HepG2 (cell line): ENCODE data around the gene ACBD6. TPM values are rescaled to one million over a fixed set of nuclear protein-coding genes. Genes with fewer than 3 reads are reported as not detected.

ENCODE experiments used
- ATAC-seq: fragments of 200-7000 bp; cut with Tn5 transposase; 3 replicates; pipeline ENCODE4 v1.9.1; 2020; ENCODE audit warnings: mild to moderate bottlenecking, moderate library complexity
- BruUV-seq: library from RNA; stranded (reverse); fragments of 400-500 nt; replicated peaks from 2 replicates; lab custom pipeline; 2021; lab: Mats Ljungman, UMichigan
- CTCF ChIA-PET: fragments of 300-600 bp; formaldehyde crosslinking; extraction: SDS; loops from one replicate; lab custom pipeline; 2021; ENCODE audit warnings: low total read pairs, inconsistent platforms, low intra/inter-chr PET ratio; lab: Yijun Ruan, JAX
- POLR2A ChIA-PET: fragments of 350-600 bp; sonication (Branson Sonifier 250); formaldehyde crosslinking; loops from one replicate; lab custom pipeline; 2020; ENCODE audit warnings: antibody characterized with exemption, inconsistent platforms; lab: Yijun Ruan, JAX
- DNase-seq: peaks from one replicate; pipeline ENCODE4 v3.0.0-alpha.2; 2015; ENCODE audit warnings: low spot score
- FAIRE-seq: peaks from 3 replicates; lab custom pipeline; 2011; peaks lifted over from hg19 to GRCh38; lab: Jason Lieb, UNC
- H2AFZ ChIP-seq: one replicate; pipeline ENCODE4 v1.6.1; 2011; ENCODE audit warnings: low read length, inconsistent platforms
- H3K27ac ChIP-seq: fragments of 300-600 bp; 3 replicates; pipeline ENCODE4 v1.8.0; 2011; ENCODE audit warnings: mixed run types, mild to moderate bottlenecking, mixed read lengths, low read length, inconsistent platforms; ENCODE audit not compliant: insufficient read depth; ENCODE audit errors: extremely low read length
- H3K27me3 ChIP-seq, 2 experiments: fragments of 200-600 bp in 1 of 2; 2 replicates in 1 of 2; 3 replicates in 1 of 2; pipeline versions ENCODE4 v1.6.0 to v1.8.0; 2011; ENCODE audit warnings: low read length in 2 of 2, mild to moderate bottlenecking in 2 of 2, moderate library complexity in 2 of 2, inconsistent platforms in 1 of 2; ENCODE audit not compliant: insufficient read depth in 2 of 2, control insufficient read depth in 1 of 2
- H3K36me3 ChIP-seq, 2 experiments: fragments of 200-600 bp in 1 of 2; replicated peaks in 1 of 2; 2 replicates in 1 of 2; 3 replicates in 1 of 2; pipeline versions ENCODE4 v1.5.1 to v1.8.0; 2011; ENCODE audit warnings: low read length in 2 of 2, inconsistent platforms in 1 of 2; ENCODE audit not compliant: insufficient read depth in 2 of 2, control insufficient read depth in 1 of 2
- H3K4me1 ChIP-seq: 2 replicates; pipeline ENCODE4 v1.5.1; 2012; ENCODE audit warnings: low read length, inconsistent platforms; ENCODE audit not compliant: insufficient read depth
- H3K4me2 ChIP-seq: 2 replicates; pipeline ENCODE4 v1.6.0; 2011; ENCODE audit warnings: low read depth, low read length, inconsistent platforms
- H3K4me3 ChIP-seq, 3 experiments: fragments of 200-600 bp in 1 of 3; sonication (generic), shearing (Covaris generic) in 1 of 3; replicated peaks in 1 of 3; 2 replicates each; pipeline ENCODE4 v1.5.1; 2011 to 2016; ENCODE audit warnings: low read length in 3 of 3, inconsistent platforms in 2 of 3, low read depth in 2 of 3, mild to moderate bottlenecking in 2 of 3, control low read depth in 1 of 3, mixed read lengths in 1 of 3; ENCODE audit not compliant: insufficient read depth in 1 of 3
- H3K79me2 ChIP-seq: one replicate; pipeline ENCODE4 v1.6.1; 2011; ENCODE audit warnings: low read length, inconsistent platforms; ENCODE audit not compliant: insufficient read depth
- H3K9ac ChIP-seq: 2 replicates; pipeline ENCODE4 v1.6.0; 2011; ENCODE audit warnings: mild to moderate bottlenecking, low read depth, low read length, inconsistent platforms; ENCODE audit not compliant: insufficient read depth
- H3K9me3 ChIP-seq: 2 replicates; pipeline ENCODE4 v1.5.1; 2012; ENCODE audit warnings: mild to moderate bottlenecking, low read length
- H4K20me1 ChIP-seq: 2 replicates; pipeline ENCODE4 v1.6.0; 2011; ENCODE audit warnings: inconsistent platforms, mild to moderate bottlenecking, low read length, moderate library complexity; ENCODE audit not compliant: insufficient read depth
- EZH2 ChIP-seq: conservative IDR thresholded peaks from 2 replicates; pipeline ENCODE4 v1.6.1; 2012; ENCODE audit warnings: mild to moderate bottlenecking, low read depth, low read length, moderate library complexity
- KAT7 ChIP-seq: IDR thresholded peaks from 2 replicates; pipeline ENCODE4 v1.6.1; 2018; ENCODE audit warnings: borderline replicate concordance, missing compliant biosample characterization
- MBD4 ChIP-seq: IDR thresholded peaks from 2 replicates; pipeline ENCODE4 v1.6.1; 2012; ENCODE audit warnings: low read length, inconsistent platforms, borderline replicate concordance
- ZNF160 ChIP-seq: sonication (generic); formaldehyde crosslinking; IDR thresholded peaks from 2 replicates; pipeline ENCODE4 v1.8.0; 2022; ENCODE audit warnings: mild to moderate bottlenecking, inconsistent platforms, missing genetic modification reagents
- ZNF230 ChIP-seq: sonication (generic); formaldehyde crosslinking; IDR thresholded peaks from 2 replicates; pipeline ENCODE4 v1.4.0; 2020; ENCODE audit warnings: mild to moderate bottlenecking, missing genetic modification reagents
- ZNF446 ChIP-seq: sonication (generic); formaldehyde crosslinking; IDR thresholded peaks from 2 replicates; pipeline ENCODE4 v1.5.0; 2020; ENCODE audit warnings: mild to moderate bottlenecking, missing genetic modification reagents
- ZNF530 ChIP-seq: sonication (generic); formaldehyde crosslinking; IDR thresholded peaks from 2 replicates; pipeline ENCODE4 v1.5.0; 2020; ENCODE audit warnings: low read depth, mild to moderate bottlenecking, missing genetic modification reagents
- ZNF562 ChIP-seq: sonication (generic); formaldehyde crosslinking; IDR thresholded peaks from 2 replicates; pipeline ENCODE4 v1.8.0; 2022; ENCODE audit warnings: missing genetic modification reagents, borderline replicate concordance
- ZNF839 ChIP-seq: sonication (generic); formaldehyde crosslinking; IDR thresholded peaks from 2 replicates; pipeline ENCODE4 v1.4.0; 2020; ENCODE audit warnings: missing genetic modification reagents, mild to moderate bottlenecking, borderline replicate concordance
- WGBS: methylation state at CpG from one replicate; pipeline ENCODE4 v1.1.6; 2017; ENCODE audit warnings: low lambda C conversion rate; 5-methylcytosine and 5-hydroxymethylcytosine counted together
- in situ Hi-C: cut with HindIII; loops from 2 replicates; pipeline ENCODE4 v1.10.0; 2017; ENCODE audit warnings: low pct_unique_long_range_greater_than_20kb; ENCODE audit not compliant: extremely low pct_ligation_motif_present
- intact Hi-C: fragments of 100-400 bp; cut with micrococcal nuclease; formaldehyde crosslinking; loops from one replicate; pipeline ENCODE4 v1.10.0; 2022; ENCODE audit not compliant: unreplicated experiment
- polyA plus RNA-seq, 8 experiments: library from polyadenylated mRNA; depleted of rRNA in 3 of 8; stranded (reverse) in 7 of 8; unstranded in 1 of 8; fragments of >200 nt; fragmentation: Illumina TruSeq in 4 of 8; extraction: Trizol in 4 of 8; gene quantifications; 2 replicates each; pipeline versions ENCODE4 v1.2.1 to v1.2.3, GENCODE V29; 2011 to 2016; ENCODE audit warnings: low read depth in 4 of 8, missing spikeins in 1 of 8, mixed read lengths in 1 of 8; ENCODE audit not compliant: insufficient read depth in 1 of 8
- total RNA-seq, 5 experiments: library from RNA; depleted of rRNA; stranded (reverse); fragments of >200 nt; fragmentation: Illumina TruSeq; extraction: Trizol; gene quantifications; 2 replicates each; pipeline ENCODE4 v1.2.3, GENCODE V29; 2016; ENCODE audit warnings: low read depth in 1 of 5
- TF ChIP-seq, protein P1 (sequence below): sonication (generic); formaldehyde crosslinking; IDR thresholded peaks from 2 replicates; pipeline ENCODE4 v1.4.0; 2020; ENCODE audit warnings: mild to moderate bottlenecking, missing genetic modification reagents
- TF ChIP-seq, protein P2 (sequence below): sonication (generic); formaldehyde crosslinking; IDR thresholded peaks from 2 replicates; pipeline ENCODE4 v1.4.0; 2020; ENCODE audit warnings: missing genetic modification reagents
- TF ChIP-seq, protein P3 (sequence below): sonication (generic); formaldehyde crosslinking; IDR thresholded peaks from 2 replicates; pipeline ENCODE4 v1.5.0; 2020; ENCODE audit warnings: missing genetic modification reagents, mild to moderate bottlenecking, borderline replicate concordance
- TF ChIP-seq, protein P4 (sequence below): sonication (generic); formaldehyde crosslinking; IDR thresholded peaks from 2 replicates; pipeline ENCODE4 v1.5.1; 2020; ENCODE audit warnings: mild to moderate bottlenecking, missing genetic modification reagents, moderate library complexity
- TF ChIP-seq, protein P5 (sequence below): sonication (generic); formaldehyde crosslinking; IDR thresholded peaks from 2 replicates; pipeline ENCODE4 v1.8.0; 2022; ENCODE audit warnings: mild to moderate bottlenecking, missing genetic modification reagents, moderate library complexity

ACBD6 gene
- total and polyA plus RNA-seq, 2 of the 13 experiments (the other 11 are each of a cell fraction or from before 2014, with no cell fraction given) = 33.5 to 47.2 TPM

DNA sequence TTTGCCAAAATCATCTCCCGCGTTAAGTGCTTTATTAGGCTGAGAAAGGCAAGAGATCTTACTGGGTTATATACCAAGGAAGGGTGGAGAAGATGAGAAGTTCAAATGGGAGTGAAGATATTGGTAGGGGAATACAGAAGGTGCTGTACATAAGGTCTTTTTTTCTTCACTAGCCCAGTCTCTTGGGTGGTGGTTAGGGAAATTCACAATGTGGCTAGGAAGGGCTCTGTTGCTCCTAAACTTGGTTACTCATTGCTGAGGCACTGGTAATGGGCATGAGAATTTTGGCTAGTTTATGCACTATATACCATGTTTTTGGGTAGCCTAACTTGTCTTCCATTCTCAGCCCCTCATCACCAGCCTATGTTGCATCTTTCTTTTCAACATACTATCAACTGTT lies 221.8 kb downstream of the ACBD6 start:
- H3K36me3 ChIP-seq = peaks cover 1 to 23% of the 10 kb centered on the region in 2 experiments; a peak in 3 of 5 replicates
- TF ChIP-seq ZNF446 (CRISPR knock-in tag) (no peak), MBD4 (no peak), ZNF230 (CRISPR knock-in tag) (no peak), ZNF562 (no peak), ZNF839 (no peak), ZNF160 (no peak), KAT7 (CRISPR knock-in tag) (no peak), ZNF530 (no peak), EZH2 (no peak)
- TF ChIP-seq, protein P1, sequence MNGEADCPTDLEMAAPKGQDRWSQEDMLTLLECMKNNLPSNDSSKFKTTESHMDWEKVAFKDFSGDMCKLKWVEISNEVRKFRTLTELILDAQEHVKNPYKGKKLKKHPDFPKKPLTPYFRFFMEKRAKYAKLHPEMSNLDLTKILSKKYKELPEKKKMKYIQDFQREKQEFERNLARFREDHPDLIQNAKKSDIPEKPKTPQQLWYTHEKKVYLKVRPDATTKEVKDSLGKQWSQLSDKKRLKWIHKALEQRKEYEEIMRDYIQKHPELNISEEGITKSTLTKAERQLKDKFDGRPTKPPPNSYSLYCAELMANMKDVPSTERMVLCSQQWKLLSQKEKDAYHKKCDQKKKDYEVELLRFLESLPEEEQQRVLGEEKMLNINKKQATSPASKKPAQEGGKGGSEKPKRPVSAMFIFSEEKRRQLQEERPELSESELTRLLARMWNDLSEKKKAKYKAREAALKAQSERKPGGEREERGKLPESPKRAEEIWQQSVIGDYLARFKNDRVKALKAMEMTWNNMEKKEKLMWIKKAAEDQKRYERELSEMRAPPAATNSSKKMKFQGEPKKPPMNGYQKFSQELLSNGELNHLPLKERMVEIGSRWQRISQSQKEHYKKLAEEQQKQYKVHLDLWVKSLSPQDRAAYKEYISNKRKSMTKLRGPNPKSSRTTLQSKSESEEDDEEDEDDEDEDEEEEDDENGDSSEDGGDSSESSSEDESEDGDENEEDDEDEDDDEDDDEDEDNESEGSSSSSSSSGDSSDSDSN (CRISPR knock-in tag) = no peak
- TF ChIP-seq, protein P2, sequence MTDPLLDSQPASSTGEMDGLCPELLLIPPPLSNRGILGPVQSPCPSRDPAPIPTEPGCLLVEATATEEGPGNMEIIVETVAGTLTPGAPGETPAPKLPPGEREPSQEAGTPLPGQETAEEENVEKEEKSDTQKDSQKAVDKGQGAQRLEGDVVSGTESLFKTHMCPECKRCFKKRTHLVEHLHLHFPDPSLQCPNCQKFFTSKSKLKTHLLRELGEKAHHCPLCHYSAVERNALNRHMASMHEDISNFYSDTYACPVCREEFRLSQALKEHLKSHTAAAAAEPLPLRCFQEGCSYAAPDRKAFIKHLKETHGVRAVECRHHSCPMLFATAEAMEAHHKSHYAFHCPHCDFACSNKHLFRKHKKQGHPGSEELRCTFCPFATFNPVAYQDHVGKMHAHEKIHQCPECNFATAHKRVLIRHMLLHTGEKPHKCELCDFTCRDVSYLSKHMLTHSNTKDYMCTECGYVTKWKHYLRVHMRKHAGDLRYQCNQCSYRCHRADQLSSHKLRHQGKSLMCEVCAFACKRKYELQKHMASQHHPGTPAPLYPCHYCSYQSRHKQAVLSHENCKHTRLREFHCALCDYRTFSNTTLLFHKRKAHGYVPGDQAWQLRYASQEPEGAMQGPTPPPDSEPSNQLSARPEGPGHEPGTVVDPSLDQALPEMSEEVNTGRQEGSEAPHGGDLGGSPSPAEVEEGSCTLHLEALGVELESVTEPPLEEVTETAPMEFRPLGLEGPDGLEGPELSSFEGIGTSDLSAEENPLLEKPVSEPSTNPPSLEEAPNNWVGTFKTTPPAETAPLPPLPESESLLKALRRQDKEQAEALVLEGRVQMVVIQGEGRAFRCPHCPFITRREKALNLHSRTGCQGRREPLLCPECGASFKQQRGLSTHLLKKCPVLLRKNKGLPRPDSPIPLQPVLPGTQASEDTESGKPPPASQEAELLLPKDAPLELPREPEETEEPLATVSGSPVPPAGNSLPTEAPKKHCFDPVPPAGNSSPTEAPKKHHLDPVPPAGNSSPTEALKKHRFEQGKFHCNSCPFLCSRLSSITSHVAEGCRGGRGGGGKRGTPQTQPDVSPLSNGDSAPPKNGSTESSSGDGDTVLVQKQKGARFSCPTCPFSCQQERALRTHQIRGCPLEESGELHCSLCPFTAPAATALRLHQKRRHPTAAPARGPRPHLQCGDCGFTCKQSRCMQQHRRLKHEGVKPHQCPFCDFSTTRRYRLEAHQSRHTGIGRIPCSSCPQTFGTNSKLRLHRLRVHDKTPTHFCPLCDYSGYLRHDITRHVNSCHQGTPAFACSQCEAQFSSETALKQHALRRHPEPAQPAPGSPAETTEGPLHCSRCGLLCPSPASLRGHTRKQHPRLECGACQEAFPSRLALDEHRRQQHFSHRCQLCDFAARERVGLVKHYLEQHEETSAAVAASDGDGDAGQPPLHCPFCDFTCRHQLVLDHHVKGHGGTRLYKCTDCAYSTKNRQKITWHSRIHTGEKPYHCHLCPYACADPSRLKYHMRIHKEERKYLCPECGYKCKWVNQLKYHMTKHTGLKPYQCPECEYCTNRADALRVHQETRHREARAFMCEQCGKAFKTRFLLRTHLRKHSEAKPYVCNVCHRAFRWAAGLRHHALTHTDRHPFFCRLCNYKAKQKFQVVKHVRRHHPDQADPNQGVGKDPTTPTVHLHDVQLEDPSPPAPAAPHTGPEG (CRISPR knock-in tag) = no peak
- TF ChIP-seq, protein P3, sequence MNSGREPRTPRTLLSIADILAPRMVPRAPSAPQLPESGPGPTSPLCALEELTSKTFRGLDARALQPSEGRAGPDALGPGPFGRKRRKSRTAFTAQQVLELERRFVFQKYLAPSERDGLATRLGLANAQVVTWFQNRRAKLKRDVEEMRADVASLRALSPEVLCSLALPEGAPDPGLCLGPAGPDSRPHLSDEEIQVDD = no peak
- TF ChIP-seq, protein P4, sequence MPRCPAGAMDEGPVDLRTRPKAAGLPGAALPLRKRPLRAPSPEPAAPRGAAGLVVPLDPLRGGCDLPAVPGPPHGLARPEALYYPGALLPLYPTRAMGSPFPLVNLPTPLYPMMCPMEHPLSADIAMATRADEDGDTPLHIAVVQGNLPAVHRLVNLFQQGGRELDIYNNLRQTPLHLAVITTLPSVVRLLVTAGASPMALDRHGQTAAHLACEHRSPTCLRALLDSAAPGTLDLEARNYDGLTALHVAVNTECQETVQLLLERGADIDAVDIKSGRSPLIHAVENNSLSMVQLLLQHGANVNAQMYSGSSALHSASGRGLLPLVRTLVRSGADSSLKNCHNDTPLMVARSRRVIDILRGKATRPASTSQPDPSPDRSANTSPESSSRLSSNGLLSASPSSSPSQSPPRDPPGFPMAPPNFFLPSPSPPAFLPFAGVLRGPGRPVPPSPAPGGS (CRISPR knock-in tag) = no peak
- TF ChIP-seq, protein P5, sequence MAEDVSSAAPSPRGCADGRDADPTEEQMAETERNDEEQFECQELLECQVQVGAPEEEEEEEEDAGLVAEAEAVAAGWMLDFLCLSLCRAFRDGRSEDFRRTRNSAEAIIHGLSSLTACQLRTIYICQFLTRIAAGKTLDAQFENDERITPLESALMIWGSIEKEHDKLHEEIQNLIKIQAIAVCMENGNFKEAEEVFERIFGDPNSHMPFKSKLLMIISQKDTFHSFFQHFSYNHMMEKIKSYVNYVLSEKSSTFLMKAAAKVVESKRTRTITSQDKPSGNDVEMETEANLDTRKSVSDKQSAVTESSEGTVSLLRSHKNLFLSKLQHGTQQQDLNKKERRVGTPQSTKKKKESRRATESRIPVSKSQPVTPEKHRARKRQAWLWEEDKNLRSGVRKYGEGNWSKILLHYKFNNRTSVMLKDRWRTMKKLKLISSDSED (CRISPR knock-in tag) = no peak

More for the DNA sequence above, 221.8 kb downstream of the ACBD6 start:
- no TSS peak for BruUV-seq
- FAIRE-seq (no peak), ATAC-seq (no peak), DNase-seq (no peak)
- H2AFZ ChIP-seq = no peak overlapping the region
- 96% methylated on average over 2 of the region's 2 CpGs for WGBS
- H3K27ac ChIP-seq = no peak overlapping the region
- intact Hi-C loops = no loop called here
- ChIA-PET CTCF (no interaction called here), POLR2A (no interaction called here)
- H3K27me3 ChIP-seq = no peaks in the 10 kb centered on the region
- H3K4me3 ChIP-seq = no peak overlapping the region
- H3K9ac ChIP-seq = no peak overlapping the region
- H4K20me1 ChIP-seq = no peaks in the 10 kb centered on the region
- in situ Hi-C loops = no loop called here
- no peak overlapping the region for H3K4me2 ChIP-seq
- no peaks in the 10 kb centered on the region for H3K9me3 ChIP-seq
- H3K79me2 ChIP-seq = no peaks in the 10 kb centered on the region
- no peaks in the 10 kb centered on the region for H3K4me1 ChIP-seq
